HG02885 (cell line): ENCODE data around the gene TLDC2.
"Not testable (repeated sequence)": the region's sequence is repeated elsewhere in the genome, so short reads cannot be mapped to it uniquely, and the experiment has no call there.

Experiments used
- ATAC-seq: cut with Tn5 transposase; IDR thresholded peaks from one replicate; pipeline ENCODE4 v1.9.1; 2021; ENCODE audit warnings: mild to moderate bottlenecking; ENCODE audit not compliant: unreplicated experiment, poor library complexity

TLDC2 gene

DNA sequence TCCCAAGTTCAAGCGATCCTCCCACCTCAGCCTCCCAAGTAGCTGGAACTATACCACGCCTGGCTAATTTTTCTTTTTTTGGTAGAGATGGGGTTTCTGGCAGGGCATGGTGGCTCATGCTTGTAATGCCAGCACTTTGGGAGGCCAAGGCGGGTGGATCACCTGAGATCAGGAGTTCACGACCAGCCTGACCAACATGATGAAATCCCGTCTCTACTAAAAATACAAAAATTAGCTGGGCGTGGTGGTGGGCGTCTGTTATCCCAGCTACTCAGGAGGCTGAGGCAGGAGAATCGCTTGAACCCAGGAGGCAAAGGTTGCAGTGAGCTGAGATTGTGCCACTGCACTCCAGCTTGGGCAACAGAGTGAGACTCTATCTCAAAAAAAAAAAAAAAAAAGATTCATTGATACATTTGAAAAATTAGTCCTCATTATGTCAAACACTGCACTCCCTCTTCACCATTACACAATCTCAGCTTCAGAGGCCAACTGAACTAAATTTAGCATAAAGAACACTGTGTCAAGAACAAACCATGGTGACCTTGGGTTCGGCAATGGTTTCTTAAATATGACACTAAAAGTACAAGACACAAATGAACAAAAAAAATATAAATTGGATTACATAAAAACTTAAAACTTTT is 60.9 kb downstream of the TLDC2 start:
- ATAC-seq: not testable (repeated sequence)

DNA sequence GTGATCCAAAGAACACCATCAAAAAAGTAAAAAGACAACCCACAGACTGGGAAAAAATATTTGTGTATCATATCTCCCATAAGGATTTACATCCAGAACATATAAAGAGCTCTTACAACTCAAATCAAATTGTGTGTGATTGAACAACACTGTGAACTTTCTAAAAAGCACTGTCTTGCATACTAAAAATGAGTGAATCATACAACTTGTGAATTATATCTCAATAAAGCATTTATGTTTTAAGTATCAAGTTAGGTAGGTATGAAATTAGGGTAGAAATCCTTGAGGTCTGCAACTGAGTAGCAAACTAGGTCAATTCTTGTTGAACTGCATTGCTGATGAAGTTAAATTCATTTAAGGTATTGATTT is 61.4 kb downstream of the TLDC2 start:
- no peak for ATAC-seq

DNA sequence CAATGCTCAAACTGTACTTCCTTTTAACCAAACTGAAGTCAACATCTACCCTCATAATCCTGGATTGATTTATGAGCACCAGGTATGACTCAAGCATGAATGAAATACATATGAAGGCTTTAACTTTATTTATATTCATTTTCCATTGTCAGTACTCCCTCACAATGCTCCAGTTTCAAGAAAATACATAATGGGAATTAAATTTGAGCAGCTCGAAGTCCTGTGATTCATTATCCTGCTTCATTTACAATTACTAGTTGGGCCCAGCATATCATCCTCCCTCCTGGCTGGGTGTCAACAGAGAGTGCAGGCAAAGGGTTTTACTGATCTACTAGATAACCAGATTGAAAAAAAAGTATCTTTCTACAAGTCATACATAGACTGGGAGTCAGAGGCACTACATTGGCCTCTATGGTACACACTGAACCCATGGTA is 65.5 kb downstream of the TLDC2 start:
- no peak for ATAC-seq
